Breast epithelium (tissue), 4 donors: ENCODE measurements around the gene PSMG3. TPM values are rescaled to one million over a fixed set of nuclear protein-coding genes. Genes with fewer than 3 reads are reported as not detected.
A peak's percentile ranks its signal among the peaks of the same experiment; 100 is the strongest.

Source experiments
- DNase-seq, 2 donors: peaks; one replicate each; pipeline ENCODE4 v3.0.0-alpha.2; 2019; ENCODE audit warnings: low spot score in 2 of 2
- H3K27ac ChIP-seq, 2 donors: fragments of 200-600 bp; sonication (generic) in 1 of 2; one replicate each; pipeline ENCODE4 v1.5.1; 2016 to 2019; ENCODE audit warnings: mild to moderate bottlenecking in 1 of 2
- H3K27me3 ChIP-seq, 2 donors: fragments of 200-600 bp; sonication (generic) in 1 of 2; one replicate each; pipeline versions ENCODE4 v1.5.1 to v1.6.0; 2017 to 2019; ENCODE audit warnings: control low read depth in 1 of 2, mild to moderate bottlenecking in 1 of 2
- H3K36me3 ChIP-seq: fragments of 200-600 bp; one replicate; pipeline ENCODE4 v1.5.1; 2019
- H3K4me1 ChIP-seq, 2 donors: fragments of 200-600 bp; sonication (generic); one replicate each; pipeline ENCODE4 v1.5.1; 2016 to 2019; ENCODE audit warnings: control low read depth in 1 of 2
- H3K4me3 ChIP-seq, 3 donors: fragments of 200-600 bp; sonication (generic); 1 replicate in 2 of 3; 2 replicates in 1 of 3; pipeline ENCODE4 v1.5.1; 2016 to 2019; ENCODE audit warnings: mild to moderate bottlenecking in 3 of 3, moderate library complexity in 2 of 3
- H3K9me3 ChIP-seq, 2 donors: fragments of 200-600 bp; sonication (generic) in 1 of 2; one replicate each; pipeline ENCODE4 v1.5.1; 2016 to 2019; ENCODE audit warnings: control low read depth in 1 of 2
- POLR2A ChIP-seq: fragments of 450-650 bp; IDR thresholded peaks from one replicate; pipeline ENCODE4 v1.6.1; 2016; ENCODE audit warnings: antibody characterized with exemption, mild to moderate bottlenecking, moderate library complexity
- POLR2AphosphoS5 ChIP-seq, 3 donors: sonication (generic); formaldehyde crosslinking; IDR thresholded peaks; one replicate each; pipeline ENCODE4 v1.6.1; 2017; ENCODE audit warnings: antibody characterized with exemption in 3 of 3
- intact Hi-C: fragments of 100-400 bp; cut with DNase I; formaldehyde crosslinking; loops from one replicate; pipeline ENCODE4 v1.15.1; 2023; ENCODE audit warnings: low total_unique reads
- total RNA-seq, 3 donors: library from RNA; depleted of rRNA; stranded (reverse); fragments of >200 nt; gene quantifications; one replicate each; pipeline ENCODE4 v1.1.0, GENCODE V29; 2016
- TF ChIP-seq, protein P1 (sequence below), 3 donors: fragments of 450-650 bp; IDR thresholded peaks; one replicate each; pipeline ENCODE4 v1.5.1; 2016 to 2017; ENCODE audit warnings: antibody characterized with exemption in 3 of 3, mild to moderate bottlenecking in 3 of 3, moderate library complexity in 3 of 3

Gene PSMG3
- total RNA-seq, 3 donors from 2014 or later, result 32.6 to 52.8 (median 45.4) TPM

DNA sequence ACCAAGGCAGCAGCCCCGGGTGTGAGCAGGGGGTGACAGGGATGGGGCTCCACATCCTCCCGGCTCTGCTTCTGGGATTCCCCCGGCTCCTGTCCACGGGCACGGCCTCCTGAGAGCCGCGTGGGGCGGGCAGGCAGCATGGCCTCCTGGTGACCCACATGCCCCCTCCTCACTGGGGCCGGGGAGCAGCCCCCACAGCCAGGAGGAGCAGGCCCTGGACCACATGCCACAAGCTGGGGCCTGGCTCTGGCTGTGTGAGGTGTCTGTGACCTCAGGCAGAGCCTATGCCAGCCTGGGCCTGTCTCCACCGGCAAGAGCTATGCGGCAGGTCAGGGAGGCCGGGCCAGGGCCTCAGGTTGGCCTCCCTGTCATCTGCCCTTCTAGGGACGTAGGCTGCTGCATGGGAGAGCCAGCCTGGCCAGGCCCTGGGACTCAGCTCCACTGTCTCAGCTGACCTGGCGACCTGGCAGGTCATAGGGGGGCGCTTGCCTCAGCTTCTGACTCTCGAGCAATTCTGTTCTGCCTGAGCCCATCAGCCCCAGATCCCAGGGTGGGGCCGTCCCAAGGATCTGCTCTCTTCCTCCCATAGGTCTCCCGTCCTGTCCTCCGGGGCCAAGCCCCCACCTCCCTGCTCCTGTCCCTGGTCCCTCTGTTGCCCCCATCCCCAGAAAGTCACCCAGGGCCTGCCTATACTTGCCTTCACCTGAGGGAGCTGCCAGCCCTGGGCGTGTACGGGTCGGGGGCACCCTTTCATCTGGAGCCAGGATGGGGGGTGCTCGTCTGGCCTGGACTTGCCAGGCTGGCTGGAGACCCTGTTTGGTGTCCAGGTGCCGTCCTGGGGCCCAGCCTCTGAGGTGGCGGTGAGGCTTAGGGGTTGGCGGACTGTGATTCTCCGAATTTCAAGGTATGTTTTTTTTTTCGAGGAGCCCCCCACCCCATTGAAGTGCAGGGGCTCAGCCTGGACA is 9.9 kb downstream of the PSMG3 start:
- Histone ChIP-seq H3K27ac (peak overlapping the region; percentile 92), H3K27me3 (no peaks in the 10 kb centered on the region), H3K4me1 (peaks cover 16 to 31% of the 10 kb centered on the region in 2 donors), H3K4me3 (peak overlapping the region in 2 of 3 donors; percentile 13 to 43), H3K36me3 (no peaks in the 10 kb centered on the region), H3K9me3 (no peaks in the 10 kb centered on the region)
- intact Hi-C loops, result loop anchor here (5.0 kb wide), 1 partner anchor 1113 kb away; no protein-coding TSS in a partner anchor
- peak in 1 of 2 donors; percentile 85 for DNase-seq
- TF ChIP-seq POLR2AphosphoS5 (IDR thresholded peaks at IDR 0.05) (no peak), POLR2A (no peak)
- TF ChIP-seq, protein P1, sequence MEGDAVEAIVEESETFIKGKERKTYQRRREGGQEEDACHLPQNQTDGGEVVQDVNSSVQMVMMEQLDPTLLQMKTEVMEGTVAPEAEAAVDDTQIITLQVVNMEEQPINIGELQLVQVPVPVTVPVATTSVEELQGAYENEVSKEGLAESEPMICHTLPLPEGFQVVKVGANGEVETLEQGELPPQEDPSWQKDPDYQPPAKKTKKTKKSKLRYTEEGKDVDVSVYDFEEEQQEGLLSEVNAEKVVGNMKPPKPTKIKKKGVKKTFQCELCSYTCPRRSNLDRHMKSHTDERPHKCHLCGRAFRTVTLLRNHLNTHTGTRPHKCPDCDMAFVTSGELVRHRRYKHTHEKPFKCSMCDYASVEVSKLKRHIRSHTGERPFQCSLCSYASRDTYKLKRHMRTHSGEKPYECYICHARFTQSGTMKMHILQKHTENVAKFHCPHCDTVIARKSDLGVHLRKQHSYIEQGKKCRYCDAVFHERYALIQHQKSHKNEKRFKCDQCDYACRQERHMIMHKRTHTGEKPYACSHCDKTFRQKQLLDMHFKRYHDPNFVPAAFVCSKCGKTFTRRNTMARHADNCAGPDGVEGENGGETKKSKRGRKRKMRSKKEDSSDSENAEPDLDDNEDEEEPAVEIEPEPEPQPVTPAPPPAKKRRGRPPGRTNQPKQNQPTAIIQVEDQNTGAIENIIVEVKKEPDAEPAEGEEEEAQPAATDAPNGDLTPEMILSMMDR (IDR thresholded peaks at IDR 0.05), result no peak

DNA sequence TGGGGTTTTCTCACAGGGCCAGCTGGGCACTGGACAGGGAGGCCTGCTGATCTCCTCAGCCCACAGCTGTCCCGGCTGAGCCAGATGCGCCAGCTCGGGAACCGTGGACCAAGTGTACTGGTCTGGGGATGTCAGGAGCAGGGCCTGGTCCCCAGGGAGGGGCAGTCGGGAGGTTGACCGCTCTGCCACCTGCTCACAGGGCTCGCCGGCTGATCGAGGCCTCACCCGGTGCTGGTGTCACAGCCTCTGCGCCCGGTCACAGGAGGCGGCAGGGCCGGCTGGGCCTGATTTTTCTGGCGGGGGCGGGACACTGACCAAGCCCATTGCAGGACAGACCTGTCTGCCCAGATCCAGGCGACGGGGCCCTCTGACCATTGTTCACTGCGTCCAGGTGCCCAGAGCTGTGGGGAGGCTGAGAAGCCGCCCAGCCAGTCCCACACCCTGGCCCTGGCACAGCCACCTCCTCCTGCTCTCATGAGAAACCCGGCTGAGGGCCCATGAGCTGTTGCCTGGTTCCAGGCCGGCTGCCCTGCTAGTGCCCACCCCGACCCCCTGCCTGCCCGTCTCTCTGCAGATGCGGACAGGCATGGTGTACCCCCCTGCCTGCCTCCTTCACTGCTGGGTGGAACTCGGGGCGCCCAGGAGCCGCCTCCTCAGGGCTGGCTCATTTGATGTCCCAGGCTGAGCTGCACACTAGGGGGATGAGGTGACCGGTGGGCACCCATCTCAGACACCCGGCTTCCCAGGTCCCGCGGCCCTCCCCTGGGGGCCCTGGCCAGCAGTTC is 10.8 kb downstream of the PSMG3 start:
- Histone ChIP-seq H3K36me3 (no peaks in the 10 kb centered on the region), H3K27me3 (no peaks in the 10 kb centered on the region), H3K9me3 (no peaks in the 10 kb centered on the region), H3K4me1 (peaks cover 16 to 32% of the 10 kb centered on the region in 2 donors), H3K27ac (peak overlapping the region; percentile 92), H3K4me3 (peak overlapping the region in 1 of 3 donors; percentile 31)
- intact Hi-C loops, result loop anchor here (5.0 kb wide), 1 partner anchor 1112 kb away; no protein-coding TSS in a partner anchor
- peak; percentile 15 for TF ChIP-seq POLR2A
- TF ChIP-seq POLR2AphosphoS5 (IDR thresholded peaks at IDR 0.05), result peak in 1 of 3 donors; percentile 41
- TF ChIP-seq, protein P1 (IDR thresholded peaks at IDR 0.05), result no peak
- DNase-seq, result peak; percentile 85 to 86

DNA sequence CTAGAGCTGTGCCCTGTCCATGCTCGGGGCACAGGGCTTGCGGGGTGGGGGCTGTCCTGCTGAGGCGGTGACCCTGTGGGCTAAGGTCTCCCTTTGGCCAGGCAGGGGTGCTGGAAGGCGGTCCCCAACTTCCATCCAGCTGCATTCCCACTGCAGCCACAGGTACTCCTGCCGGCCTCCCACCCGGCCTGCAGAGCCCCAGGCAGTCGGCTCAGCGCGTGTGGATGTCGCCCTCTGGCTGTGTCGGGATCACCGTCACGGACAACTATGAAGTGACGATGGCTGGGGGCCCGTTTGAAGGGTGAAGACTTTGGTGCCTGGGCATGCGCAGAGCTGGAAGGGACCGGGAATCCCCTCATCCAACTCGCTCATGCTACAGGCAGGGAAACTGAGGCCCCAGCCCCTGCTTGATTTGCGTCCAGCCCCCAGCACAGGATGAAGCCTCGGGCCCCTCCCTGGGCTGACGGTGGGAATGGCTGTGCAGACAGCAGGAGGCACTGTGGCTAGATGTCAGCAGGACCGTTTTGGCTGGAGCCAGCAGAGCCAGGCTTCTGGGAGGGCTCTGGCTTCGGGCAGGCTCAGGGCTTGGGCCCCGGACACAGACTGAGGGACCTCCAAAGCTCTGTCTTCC is 11.5 kb downstream of the PSMG3 start:
- intact Hi-C loops, result loop anchor here (5.0 kb wide), 1 partner anchor 1111 kb away; no protein-coding TSS in a partner anchor

DNA sequence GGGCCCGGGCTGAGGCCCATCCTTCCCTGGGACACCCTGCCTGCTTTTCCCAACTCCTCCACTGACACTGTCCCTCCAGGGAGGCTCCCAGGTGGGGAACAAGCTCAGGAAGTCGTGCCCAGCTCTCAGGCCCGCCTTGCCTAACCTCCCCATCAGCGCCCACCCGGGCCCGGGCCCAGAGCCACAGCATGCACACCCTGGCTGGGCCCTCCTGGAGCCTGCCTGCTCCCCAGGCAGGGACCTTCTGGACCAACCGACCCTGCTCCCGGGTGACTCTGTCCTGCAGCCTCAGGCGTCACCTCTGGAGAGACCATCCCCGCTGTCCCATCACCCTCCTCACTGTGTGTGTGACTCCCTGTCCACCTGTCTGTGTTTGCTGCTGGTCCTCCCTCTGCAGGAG is 12.1 kb downstream of the PSMG3 start:
- no peak overlapping the region for H3K4me3 ChIP-seq
- intact Hi-C loops, result loop anchor here (5.0 kb wide), 1 partner anchor 1110 kb away; no protein-coding TSS in a partner anchor
- TF ChIP-seq POLR2A (no peak), POLR2AphosphoS5 (IDR thresholded peaks at IDR 0.05) (no peak)
- TF ChIP-seq, protein P1 (IDR thresholded peaks at IDR 0.05), result no peak
- peak overlapping the region; percentile 92 for H3K27ac ChIP-seq
- H3K4me1 ChIP-seq, result peaks cover 16 to 32% of the 10 kb centered on the region in 2 donors
- no peaks in the 10 kb centered on the region for H3K9me3 ChIP-seq
- H3K36me3 ChIP-seq, result no peaks in the 10 kb centered on the region
- H3K27me3 ChIP-seq, result no peaks in the 10 kb centered on the region
- no peak for DNase-seq

More for the DNA sequence above, 11.5 kb downstream of the PSMG3 start:
- peaks cover 16 to 32% of the 10 kb centered on the region in 2 donors for H3K4me1 ChIP-seq
- no peaks in the 10 kb centered on the region for H3K36me3 ChIP-seq
- H3K4me3 ChIP-seq, result peak overlapping the region in 1 of 3 donors; percentile 31
- no peak for DNase-seq
- H3K9me3 ChIP-seq, result no peaks in the 10 kb centered on the region
- H3K27ac ChIP-seq, result peak overlapping the region; percentile 92
- TF ChIP-seq, protein P1 (IDR thresholded peaks at IDR 0.05), result no peak
- TF ChIP-seq POLR2A (no peak), POLR2AphosphoS5 (IDR thresholded peaks at IDR 0.05) (no peak)
- no peaks in the 10 kb centered on the region for H3K27me3 ChIP-seq
